Activated CD8-positive, alpha-beta memory T cell treated with anti-CD3 and anti-CD28 coated beads, Interleukin-2, amount 10 ng/mL, durations not matched to agents 7 days and 5 days (primary cell): ENCODE data around the gene KATNB1. TPM values are rescaled to one million over a fixed set of nuclear protein-coding genes. Genes with fewer than 3 reads are reported as not detected.
"Not testable (repeated sequence)": the region's sequence is repeated elsewhere in the genome, so short reads cannot be mapped to it uniquely, and the experiment has no call there.

ENCODE experiments used
- ATAC-seq: fragments of 150-1000 bp; cut with Tn5 transposase; one replicate; pipeline ENCODE4 v1.10.0; 2021; ENCODE audit warnings: moderate library complexity
- CTCF ChIA-PET: fragments of 350-600 bp; sonication (Branson Sonifier 250); formaldehyde crosslinking; loops from one replicate; lab custom pipeline; 2021; ENCODE audit warnings: antibody characterized with exemption; lab: Charles Lee
- DNase-seq: peaks from one replicate; pipeline ENCODE4 v3.0.0-alpha.2; 2020
- H3K27ac Mint-ChIP-seq: one replicate; pipeline ENCODE4 v1.8.0; 2021; ENCODE audit warnings: mild to moderate bottlenecking, mixed read lengths
- H3K27me3 Mint-ChIP-seq: one replicate; pipeline ENCODE4 v1.8.0; 2021; ENCODE audit warnings: mixed read lengths
- H3K36me3 Mint-ChIP-seq: one replicate; pipeline ENCODE4 v1.8.0; 2021; ENCODE audit warnings: mild to moderate bottlenecking, mixed read lengths
- H3K4me1 Mint-ChIP-seq: one replicate; pipeline ENCODE4 v1.8.0; 2021; ENCODE audit warnings: mixed read lengths
- H3K4me3 Mint-ChIP-seq: one replicate; pipeline ENCODE4 v1.8.0; 2021; ENCODE audit warnings: mild to moderate bottlenecking, moderate library complexity, mixed read lengths
- H3K9me3 Mint-ChIP-seq: one replicate; pipeline ENCODE4 v1.8.0; 2022; ENCODE audit warnings: low read depth, mixed read lengths
- total RNA-seq, 2 experiments: library from RNA; stranded (reverse); gene quantifications; one replicate each; pipeline ENCODE4 v1.2.3, GENCODE V29; 2021

The KATNB1 gene
- total RNA-seq, 2 experiments from 2014 or later, result 41.6 to 43.9 TPM

GRCh38 chr16:57706717-57707116, 28.9 kb upstream of the KATNB1 start:
- CTCF ChIA-PET, result no interaction called here
- Mint-ChIP-seq H3K36me3 (no peaks in the 10 kb centered on the region), H3K4me1 (peaks cover 7% of the 10 kb centered on the region), H3K27ac (no peak overlapping the region), H3K9me3 (no peaks in the 10 kb centered on the region), H3K27me3 (peaks cover 25% of the 10 kb centered on the region), H3K4me3 (no peak overlapping the region)
- ATAC-seq (no peak), DNase-seq (no peak)

- Mint-ChIP-seq H3K4me3 (no peak overlapping the region), H3K4me1 (peaks cover 8% of the 10 kb centered on the region), H3K9me3 (no peaks in the 10 kb centered on the region), H3K27me3 (peaks cover 29% of the 10 kb centered on the region), H3K27ac (no peak overlapping the region), H3K36me3 (no peaks in the 10 kb centered on the region)
- CTCF ChIA-PET, result no interaction called here
- DNase-seq, result no peak
- no peak for ATAC-seq
Measured at GRCh38 chr16:57707331-57707730, 28.2 kb upstream of the KATNB1 start.

GRCh38 chr16:57708168-57708567, 27.4 kb upstream of the KATNB1 start:
- Mint-ChIP-seq H3K36me3 (no peaks in the 10 kb centered on the region), H3K9me3 (no peaks in the 10 kb centered on the region), H3K27ac (no peak overlapping the region), H3K4me3 (no peak overlapping the region), H3K4me1 (peaks cover 8% of the 10 kb centered on the region), H3K27me3 (peaks cover 38% of the 10 kb centered on the region)
- DNase-seq, result no peak
- CTCF ChIA-PET, result interaction anchor here (0.9 kb wide), 1 partner anchor 74 kb away, joined by 3 read pairs; no protein-coding TSS in a partner anchor
- ATAC-seq, result no peak

GRCh38 chr16:57709663-57710062, 25.9 kb upstream of the KATNB1 start:
- no peaks in the 10 kb centered on the region for H3K36me3 Mint-ChIP-seq
- DNase-seq (no peak), ATAC-seq (no peak)
- H3K9me3 Mint-ChIP-seq, result no peaks in the 10 kb centered on the region
- H3K4me3 Mint-ChIP-seq, result no peak overlapping the region
- peaks cover 8% of the 10 kb centered on the region for H3K4me1 Mint-ChIP-seq
- CTCF ChIA-PET, result interaction anchor here (0.6 to 0.7 kb wide), 3 partner anchors 100 to 291 kb away, joined by 3 read pairs; no protein-coding TSS in a partner anchor
- peaks cover 42% of the 10 kb centered on the region for H3K27me3 Mint-ChIP-seq
- H3K27ac Mint-ChIP-seq, result no peak overlapping the region

- no peak overlapping the region for H3K4me3 Mint-ChIP-seq
- no peaks in the 10 kb centered on the region for H3K9me3 Mint-ChIP-seq
- ATAC-seq (no peak), DNase-seq (no peak)
- peaks cover 47% of the 10 kb centered on the region for H3K27me3 Mint-ChIP-seq
- no peak overlapping the region for H3K27ac Mint-ChIP-seq
- peaks cover 8% of the 10 kb centered on the region for H3K4me1 Mint-ChIP-seq
- CTCF ChIA-PET, result interaction anchor here (1.8 kb wide), 1 partner anchor 135 kb away, joined by 5 read pairs; no protein-coding TSS in a partner anchor
- H3K36me3 Mint-ChIP-seq, result no peaks in the 10 kb centered on the region
Measured at GRCh38 chr16:57711346-57711745, 24.2 kb upstream of the KATNB1 start.

GRCh38 chr16:57711993-57712392, 23.6 kb upstream of the KATNB1 start:
- no peak for ATAC-seq
- Mint-ChIP-seq H3K36me3 (no peaks in the 10 kb centered on the region), H3K4me1 (peaks cover 8% of the 10 kb centered on the region), H3K9me3 (no peaks in the 10 kb centered on the region), H3K27ac (no peak overlapping the region), H3K4me3 (no peak overlapping the region), H3K27me3 (peaks cover 47% of the 10 kb centered on the region)
- DNase-seq, result no peak
- CTCF ChIA-PET, result interaction anchor here (1.0 to 1.8 kb wide), 2 partner anchors 23 to 135 kb away, joined by 3 to 5 read pairs; partner anchors contain the start of gene KATNB1

GRCh38 chr16:57712569-57712968, 23.0 kb upstream of the KATNB1 start:
- not testable (repeated sequence) for H3K27ac Mint-ChIP-seq, DNase-seq, ATAC-seq, H3K4me3 Mint-ChIP-seq, H3K4me1 Mint-ChIP-seq, H3K36me3 Mint-ChIP-seq, H3K9me3 Mint-ChIP-seq
- CTCF ChIA-PET, result interaction anchor here (1.0 to 1.8 kb wide), 2 partner anchors 23 to 136 kb away, joined by 3 to 5 read pairs; partner anchors contain the start of gene KATNB1
- peaks cover 47% of the 10 kb centered on the region for H3K27me3 Mint-ChIP-seq

- Mint-ChIP-seq H3K27ac (no peak overlapping the region), H3K9me3 (no peaks in the 10 kb centered on the region)
Measured at GRCh38 chr16:57713596-57713995, 22.0 kb upstream of the KATNB1 start.

GRCh38 chr16:57714047-57714446, 21.5 kb upstream of the KATNB1 start:
- peaks cover 1% of the 10 kb centered on the region for H3K4me1 Mint-ChIP-seq
- no peak overlapping the region for H3K4me3 Mint-ChIP-seq
- no peak for DNase-seq
- no peak for ATAC-seq
- no peak overlapping the region for H3K27ac Mint-ChIP-seq
- H3K9me3 Mint-ChIP-seq, result no peaks in the 10 kb centered on the region
- peaks cover 41% of the 10 kb centered on the region for H3K27me3 Mint-ChIP-seq
- CTCF ChIA-PET, result interaction anchor here (0.6 to 2.2 kb wide), 3 partner anchors 10 to 119 kb away, joined by 3 to 5 read pairs (median 3); no protein-coding TSS in a partner anchor
- no peaks in the 10 kb centered on the region for H3K36me3 Mint-ChIP-seq

More at GRCh38 chr16:57713596-57713995, 22.0 kb upstream of the KATNB1 start:
- no peak for DNase-seq
- H3K4me1 Mint-ChIP-seq, result peaks cover 1% of the 10 kb centered on the region
- H3K4me3 Mint-ChIP-seq, result no peak overlapping the region
- ATAC-seq, result no peak
- CTCF ChIA-PET, result interaction anchor here (0.6 to 2.2 kb wide), 3 partner anchors 10 to 118 kb away, joined by 3 to 5 read pairs (median 3); no protein-coding TSS in a partner anchor
- H3K36me3 Mint-ChIP-seq, result no peaks in the 10 kb centered on the region
- H3K27me3 Mint-ChIP-seq, result peaks cover 41% of the 10 kb centered on the region

- DNase-seq, result peak; percentile 80
- H3K27ac Mint-ChIP-seq, result no peak overlapping the region
- H3K9me3 Mint-ChIP-seq, result no peaks in the 10 kb centered on the region
- peaks cover 6% of the 10 kb centered on the region for H3K27me3 Mint-ChIP-seq
- no peak overlapping the region for H3K4me3 Mint-ChIP-seq
- peak; percentile 93 for ATAC-seq
- H3K4me1 Mint-ChIP-seq, result peaks cover 4% of the 10 kb centered on the region
- CTCF ChIA-PET, result interaction anchor here (0.6 to 4.6 kb wide), 4 partner anchors 28 to 144 kb away, joined by 3 to 17 read pairs (median 4); no protein-coding TSS in a partner anchor
- no peaks in the 10 kb centered on the region for H3K36me3 Mint-ChIP-seq
Measured at GRCh38 chr16:57720142-57720575, 15.4 kb upstream of the KATNB1 start.

- Mint-ChIP-seq H3K27me3 (peaks cover 2% of the 10 kb centered on the region), H3K4me3 (no peak overlapping the region), H3K4me1 (peaks cover 4% of the 10 kb centered on the region), H3K9me3 (no peaks in the 10 kb centered on the region), H3K27ac (no peak overlapping the region), H3K36me3 (no peaks in the 10 kb centered on the region)
- CTCF ChIA-PET, result interaction anchor here (4.6 kb wide), 1 partner anchor 145 kb away, joined by 17 read pairs; no protein-coding TSS in a partner anchor
- no peak for ATAC-seq
- no peak for DNase-seq
Measured at GRCh38 chr16:57721356-57722209, 14.0 kb upstream of the KATNB1 start.

GRCh38 chr16:57722210-57722499, 13.4 kb upstream of the KATNB1 start:
- Mint-ChIP-seq H3K4me3 (no peak overlapping the region), H3K36me3 (no peaks in the 10 kb centered on the region), H3K27ac (no peak overlapping the region), H3K27me3 (peaks cover 2% of the 10 kb centered on the region), H3K9me3 (no peaks in the 10 kb centered on the region), H3K4me1 (peaks cover 4% of the 10 kb centered on the region)
- CTCF ChIA-PET, result no interaction called here
- DNase-seq, result no peak
- ATAC-seq, result no peak

GRCh38 chr16:57722651-57723050, 12.9 kb upstream of the KATNB1 start:
- Mint-ChIP-seq H3K27ac (no peak overlapping the region), H3K4me3 (no peak overlapping the region), H3K27me3 (peaks cover 2% of the 10 kb centered on the region), H3K9me3 (no peaks in the 10 kb centered on the region), H3K4me1 (peaks cover 4% of the 10 kb centered on the region), H3K36me3 (no peaks in the 10 kb centered on the region)
- DNase-seq (no peak), ATAC-seq (no peak)
- CTCF ChIA-PET, result interaction anchor here (1.2 kb wide), 2 partner anchors 14 to 146 kb away, joined by 3 to 6 read pairs; no protein-coding TSS in a partner anchor
